Rectal smooth muscle tissue (tissue), 1 donor: Measurements from ENCODE around the gene ASPG.

Experiments used
- H3K27ac ChIP-seq: one replicate; pipeline ENCODE4 v1.7.0; 2013; ENCODE audit warnings: low read depth, low read length, inconsistent platforms
- H3K27me3 ChIP-seq: one replicate; pipeline ENCODE4 v1.7.0; 2013; ENCODE audit warnings: low read length; ENCODE audit not compliant: control insufficient read depth, insufficient read depth
- H3K36me3 ChIP-seq: one replicate; pipeline ENCODE4 v1.7.0; 2013; ENCODE audit warnings: low read length; ENCODE audit not compliant: control insufficient read depth, insufficient read depth
- H3K4me1 ChIP-seq: one replicate; pipeline ENCODE4 v1.7.0; 2013; ENCODE audit warnings: low read length; ENCODE audit not compliant: control insufficient read depth, insufficient read depth
- H3K4me3 ChIP-seq: one replicate; pipeline ENCODE4 v1.7.0; 2013; ENCODE audit warnings: low read length
- H3K9ac ChIP-seq: one replicate; pipeline ENCODE4 v1.7.0; 2013; ENCODE audit warnings: low read length

ASPG gene

GRCh38 chr14:104051092-104051813 is 34.2 kb upstream of the ASPG start:
- Histone ChIP-seq H3K4me3 (no peak overlapping the region), H3K27me3 (peaks cover 3% of the 10 kb centered on the region), H3K27ac (no peak overlapping the region), H3K4me1 (no peaks in the 10 kb centered on the region), H3K9ac (no peak overlapping the region), H3K36me3 (no peaks in the 10 kb centered on the region)

GRCh38 chr14:104054222-104054905 is 31.1 kb upstream of the ASPG start:
- no peaks in the 10 kb centered on the region for H3K36me3 ChIP-seq

GRCh38 chr14:104062281-104062680 is 23.2 kb upstream of the ASPG start:
- no peaks in the 10 kb centered on the region for H3K4me1 ChIP-seq
- H3K9ac ChIP-seq, result no peak overlapping the region
- H3K27me3 ChIP-seq, result no peaks in the 10 kb centered on the region
- H3K27ac ChIP-seq, result no peak overlapping the region
- H3K4me3 ChIP-seq, result no peak overlapping the region
- H3K36me3 ChIP-seq, result no peaks in the 10 kb centered on the region

More at GRCh38 chr14:104054222-104054905, 31.1 kb upstream of the ASPG start:
- Histone ChIP-seq H3K9ac (no peak overlapping the region), H3K27ac (no peak overlapping the region), H3K27me3 (peaks cover 3% of the 10 kb centered on the region), H3K4me3 (no peak overlapping the region), H3K4me1 (no peaks in the 10 kb centered on the region)

- no peak overlapping the region for H3K9ac ChIP-seq
- H3K27ac ChIP-seq, result no peak overlapping the region
- H3K4me3 ChIP-seq, result no peak overlapping the region
These were observed 21.5 kb upstream of the ASPG start for GRCh38 chr14:104064003-104064402.

GRCh38 chr14:104066279-104066678 is 19.2 kb upstream of the ASPG start:
- no peak overlapping the region for H3K27ac ChIP-seq
- H3K36me3 ChIP-seq, result no peaks in the 10 kb centered on the region
- H3K4me1 ChIP-seq, result no peaks in the 10 kb centered on the region
- no peak overlapping the region for H3K4me3 ChIP-seq
- no peaks in the 10 kb centered on the region for H3K27me3 ChIP-seq
- no peak overlapping the region for H3K9ac ChIP-seq

More at GRCh38 chr14:104064003-104064402, 21.5 kb upstream of the ASPG start:
- Histone ChIP-seq H3K27me3 (no peaks in the 10 kb centered on the region), H3K36me3 (no peaks in the 10 kb centered on the region), H3K4me1 (no peaks in the 10 kb centered on the region)

GRCh38 chr14:104066719-104067295 is 18.7 kb upstream of the ASPG start:
- no peaks in the 10 kb centered on the region for H3K4me1 ChIP-seq
- no peaks in the 10 kb centered on the region for H3K36me3 ChIP-seq
- H3K4me3 ChIP-seq, result no peak overlapping the region
- no peak overlapping the region for H3K27ac ChIP-seq
- no peak overlapping the region for H3K9ac ChIP-seq
- no peaks in the 10 kb centered on the region for H3K27me3 ChIP-seq

- H3K4me3 ChIP-seq, result no peak overlapping the region
- H3K4me1 ChIP-seq, result no peaks in the 10 kb centered on the region
- H3K27ac ChIP-seq, result no peak overlapping the region
- H3K9ac ChIP-seq, result no peak overlapping the region
- no peaks in the 10 kb centered on the region for H3K36me3 ChIP-seq
- no peaks in the 10 kb centered on the region for H3K27me3 ChIP-seq
These were observed 16.0 kb upstream of the ASPG start for GRCh38 chr14:104069541-104069940.

GRCh38 chr14:104072586-104072985 is 12.9 kb upstream of the ASPG start:
- H3K36me3 ChIP-seq, result no peaks in the 10 kb centered on the region
- no peaks in the 10 kb centered on the region for H3K4me1 ChIP-seq
- no peak overlapping the region for H3K4me3 ChIP-seq
- H3K9ac ChIP-seq, result no peak overlapping the region
- no peaks in the 10 kb centered on the region for H3K27me3 ChIP-seq
- H3K27ac ChIP-seq, result no peak overlapping the region

- H3K27ac ChIP-seq, result no peak overlapping the region
- no peak overlapping the region for H3K4me3 ChIP-seq
- no peaks in the 10 kb centered on the region for H3K36me3 ChIP-seq
- H3K27me3 ChIP-seq, result no peaks in the 10 kb centered on the region
- no peak overlapping the region for H3K9ac ChIP-seq
- no peaks in the 10 kb centered on the region for H3K4me1 ChIP-seq
These were observed 11.7 kb upstream of the ASPG start for GRCh38 chr14:104073764-104074163.

GRCh38 chr14:104075530-104076151 is 9.9 kb upstream of the ASPG start:
- H3K27ac ChIP-seq, result no peak overlapping the region
- no peaks in the 10 kb centered on the region for H3K36me3 ChIP-seq
- H3K4me3 ChIP-seq, result no peak overlapping the region
- no peaks in the 10 kb centered on the region for H3K4me1 ChIP-seq
- H3K27me3 ChIP-seq, result no peaks in the 10 kb centered on the region
- no peak overlapping the region for H3K9ac ChIP-seq

GRCh38 chr14:104076743-104077142 is 8.8 kb upstream of the ASPG start:
- H3K4me1 ChIP-seq, result no peaks in the 10 kb centered on the region
- H3K4me3 ChIP-seq, result no peak overlapping the region
- H3K36me3 ChIP-seq, result no peaks in the 10 kb centered on the region
- H3K9ac ChIP-seq, result no peak overlapping the region
- no peak overlapping the region for H3K27ac ChIP-seq
- no peaks in the 10 kb centered on the region for H3K27me3 ChIP-seq

- H3K4me1 ChIP-seq, result no peaks in the 10 kb centered on the region
- no peak overlapping the region for H3K4me3 ChIP-seq
- H3K36me3 ChIP-seq, result no peaks in the 10 kb centered on the region
- H3K9ac ChIP-seq, result no peak overlapping the region
- no peak overlapping the region for H3K27ac ChIP-seq
- no peaks in the 10 kb centered on the region for H3K27me3 ChIP-seq
These were observed 7.5 kb upstream of the ASPG start for GRCh38 chr14:104078031-104078455.
